Activated naive CD8-positive, alpha-beta T cell treated with anti-CD3 and anti-CD28 coated beads, Interleukin-2, amount 50 U/mL, for 16 hours (primary cell): ENCODE data around the gene ARHGAP42.

Experiments
- DNase-seq: peaks from one replicate; pipeline ENCODE4 v3.0.0-alpha.2; 2020; ENCODE audit warnings: low read depth, low spot score

ARHGAP42 gene

DNA sequence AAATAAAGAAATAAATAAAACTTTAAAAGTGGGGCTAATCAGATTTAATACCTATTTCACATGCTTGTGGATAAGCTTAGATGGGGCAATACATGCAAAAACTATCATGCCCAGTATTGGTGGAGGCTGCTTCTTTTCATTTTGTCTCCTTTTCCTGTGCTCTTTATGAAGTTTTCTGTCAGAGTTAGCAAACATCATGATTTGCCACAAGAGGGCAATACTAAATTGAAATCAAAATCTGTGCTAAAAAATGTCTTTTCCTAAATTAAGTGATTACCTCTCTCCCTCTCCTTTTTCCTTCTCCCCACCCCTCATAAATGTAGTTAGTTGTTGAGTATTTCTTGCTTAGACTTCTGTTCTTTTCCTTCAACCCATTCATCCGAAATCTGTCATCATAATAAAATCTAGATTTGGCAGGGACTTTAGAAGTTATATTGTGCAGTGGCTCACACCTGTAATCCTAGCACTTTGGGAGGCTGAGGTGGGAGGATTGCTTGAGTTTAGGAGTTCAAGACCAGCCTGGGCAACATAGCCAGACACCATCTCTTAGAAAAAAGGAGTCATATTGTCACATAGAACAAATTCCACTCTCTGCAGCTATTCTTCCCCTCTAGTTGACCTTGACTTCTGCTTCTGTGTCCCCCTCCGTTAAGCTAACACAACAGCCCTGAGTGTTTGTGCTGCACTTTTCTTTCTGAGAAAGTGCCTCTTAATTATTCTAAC, 4.7 kb upstream of the ARHGAP42 start:
- no peak for DNase-seq

GRCh38 chr11:100683126-100683525, 4.0 kb upstream of the ARHGAP42 start:
- no peak for DNase-seq

DNA sequence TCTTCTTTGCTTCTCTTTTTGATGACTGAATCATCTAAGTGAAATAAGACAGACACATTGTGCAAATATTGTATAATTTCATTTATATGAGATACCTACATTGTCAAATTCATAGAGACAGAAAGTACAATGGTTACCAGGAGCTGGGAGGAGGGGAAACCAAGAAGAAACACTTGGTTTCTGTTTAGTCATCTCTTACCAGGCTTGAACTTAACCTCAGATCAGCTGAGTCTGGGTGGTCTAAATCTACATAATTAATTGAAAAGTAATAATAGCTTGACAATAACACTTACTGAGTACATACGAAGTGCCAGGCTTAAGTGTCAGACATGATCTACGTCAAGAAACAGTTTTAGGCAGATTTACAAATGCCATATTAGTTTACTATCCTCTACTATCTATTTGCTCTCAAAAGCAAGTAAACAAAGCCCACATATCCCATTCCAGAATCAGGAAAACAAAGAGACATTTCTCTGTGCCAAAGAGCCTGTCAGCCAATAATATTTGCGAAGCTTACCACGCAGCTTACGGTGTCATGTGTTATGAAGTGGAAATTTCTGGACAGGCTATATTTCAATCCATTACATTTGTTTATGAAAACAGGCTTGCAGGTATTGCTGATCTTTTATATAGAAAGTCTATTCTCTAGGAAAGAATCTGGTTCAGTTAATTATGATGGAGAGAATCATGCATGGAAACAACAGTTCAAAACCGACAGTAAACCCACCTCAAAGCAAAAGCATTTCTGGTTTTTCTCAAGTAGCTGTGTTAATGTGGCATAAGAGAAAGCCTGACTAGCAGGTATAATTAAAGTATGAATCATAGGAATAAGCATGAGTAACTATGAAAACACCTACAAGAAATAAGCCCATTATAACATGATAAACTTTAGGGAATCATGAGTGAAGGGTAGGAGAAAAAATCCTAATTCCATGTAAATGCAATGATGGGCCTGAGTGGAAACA, 2.7 kb upstream of the ARHGAP42 start:
- no peak for DNase-seq

- DNase-seq: no peak
Observed at GRCh38 chr11:100686476-100687053, 523 bp upstream of the ARHGAP42 start.

GRCh38 chr11:100687630-100688395, 725 bp downstream of the ARHGAP42 start:
- DNase-seq: no peak

- DNase-seq: no peak
Observed at GRCh38 chr11:100689141-100689540, 2.1 kb downstream of the ARHGAP42 start.

- DNase-seq: no peak
Observed at GRCh38 chr11:100691896-100692653, 5.0 kb downstream of the ARHGAP42 start.

- DNase-seq: no peak
Observed at GRCh38 chr11:100695911-100696310, 8.8 kb downstream of the ARHGAP42 start.

DNA sequence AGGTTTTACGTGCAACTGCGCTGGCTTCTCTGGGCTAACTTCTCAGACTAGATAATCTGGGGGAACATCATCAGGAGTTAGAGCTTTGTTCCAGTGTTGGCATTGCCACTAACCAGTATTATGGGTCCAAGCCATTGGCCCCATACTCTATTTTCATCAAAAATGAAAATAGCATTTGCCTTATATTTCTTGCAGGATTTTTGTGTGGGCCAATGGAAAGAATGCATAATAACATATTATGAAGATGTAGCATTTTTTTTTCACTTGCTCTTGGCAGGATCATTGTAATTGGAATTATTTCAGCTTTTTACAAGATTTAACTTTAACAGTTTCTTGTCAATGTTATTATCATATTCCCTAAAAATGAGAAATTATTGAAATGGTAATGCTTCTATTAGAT, 16.1 kb downstream of the ARHGAP42 start:
- DNase-seq: no peak

GRCh38 chr11:100703801-100704575, 16.9 kb downstream of the ARHGAP42 start:
- DNase-seq: no peak

- no peak for DNase-seq
Observed at GRCh38 chr11:100705447-100705846, 18.4 kb downstream of the ARHGAP42 start.

DNA sequence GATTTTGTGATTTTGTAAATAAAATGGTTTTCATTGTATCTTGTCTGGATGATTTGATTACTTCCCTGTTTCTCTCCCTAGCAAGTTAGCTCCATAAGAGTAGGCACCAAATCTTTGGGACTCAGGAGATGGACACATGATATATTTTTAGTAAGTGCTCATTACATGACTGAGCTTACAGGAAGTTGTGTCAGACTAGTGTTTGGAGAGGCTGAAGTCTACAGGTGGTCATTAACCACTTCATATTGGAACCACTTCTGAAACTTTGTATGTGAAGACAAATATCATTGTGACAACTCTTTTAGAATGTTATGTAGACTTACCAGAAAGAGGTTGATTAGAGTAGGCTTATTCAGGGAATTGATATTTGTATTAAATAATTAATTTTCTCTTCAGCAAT, 19.1 kb downstream of the ARHGAP42 start:
- no peak for DNase-seq

DNA sequence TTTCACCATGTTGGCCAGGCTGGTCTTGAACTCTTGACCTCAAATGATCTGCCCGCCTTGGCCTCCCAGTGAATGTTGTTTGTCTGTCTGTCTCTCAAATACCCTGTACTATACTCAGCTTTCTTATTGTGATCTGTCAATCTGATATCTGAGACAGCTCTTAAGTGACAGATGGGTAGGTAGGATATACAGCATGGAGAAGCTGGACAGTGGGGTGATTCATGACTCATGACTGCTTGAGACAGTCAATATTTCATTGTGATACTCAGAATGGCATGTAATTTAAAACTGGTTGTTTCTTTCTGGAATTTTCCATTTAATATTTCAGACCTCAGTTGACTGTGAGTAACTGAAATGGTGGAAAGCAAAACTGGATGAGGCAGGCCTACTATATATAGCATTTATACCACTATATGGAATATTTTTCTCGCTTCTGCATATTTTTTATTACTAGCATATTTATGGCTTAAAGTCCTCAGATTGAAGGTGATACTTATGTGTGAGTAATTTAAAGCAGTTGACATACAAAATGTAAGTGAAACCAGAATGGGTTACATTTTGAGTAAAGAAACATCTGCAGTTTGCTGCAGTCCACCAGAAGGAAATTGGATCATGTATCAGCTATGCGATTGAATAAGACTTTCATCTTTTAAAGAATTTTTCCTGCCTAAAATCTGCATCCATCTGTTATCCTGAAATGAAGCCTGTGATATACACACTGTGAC, 22.3 kb downstream of the ARHGAP42 start:
- no peak for DNase-seq

GRCh38 chr11:100711984-100712383, 24.9 kb downstream of the ARHGAP42 start:
- no peak for DNase-seq

- no peak for DNase-seq
Observed at GRCh38 chr11:100712583-100712982, 25.5 kb downstream of the ARHGAP42 start.

DNA sequence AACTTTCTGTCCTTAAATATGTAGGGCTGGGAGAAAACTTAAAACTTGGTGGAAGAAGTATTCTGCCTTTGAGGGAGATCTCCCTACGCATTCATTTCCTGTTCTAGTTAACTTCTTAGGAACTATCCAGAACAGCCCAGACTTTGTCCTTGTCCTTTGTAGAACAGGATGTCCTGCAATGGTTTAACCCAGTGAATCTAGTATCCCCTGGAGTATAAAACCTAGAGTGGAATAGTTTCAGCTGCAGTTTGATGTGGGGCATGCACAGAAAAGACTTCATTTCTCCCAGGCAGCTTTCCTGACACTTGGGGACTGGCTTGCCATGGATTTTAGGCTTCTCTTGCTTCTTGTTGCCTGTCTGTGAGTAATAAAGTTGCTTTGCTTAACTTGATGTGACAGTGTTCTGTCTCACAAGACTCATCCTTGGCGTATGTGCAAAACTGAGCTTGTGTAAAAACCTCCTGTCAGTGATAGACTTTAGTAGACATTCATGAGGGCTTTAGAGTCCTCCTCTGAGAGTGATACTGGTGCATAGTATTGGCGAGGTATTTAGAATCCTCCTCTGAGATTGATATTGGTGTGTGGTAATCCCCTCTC, 28.2 kb downstream of the ARHGAP42 start:
- DNase-seq: no peak

DNA sequence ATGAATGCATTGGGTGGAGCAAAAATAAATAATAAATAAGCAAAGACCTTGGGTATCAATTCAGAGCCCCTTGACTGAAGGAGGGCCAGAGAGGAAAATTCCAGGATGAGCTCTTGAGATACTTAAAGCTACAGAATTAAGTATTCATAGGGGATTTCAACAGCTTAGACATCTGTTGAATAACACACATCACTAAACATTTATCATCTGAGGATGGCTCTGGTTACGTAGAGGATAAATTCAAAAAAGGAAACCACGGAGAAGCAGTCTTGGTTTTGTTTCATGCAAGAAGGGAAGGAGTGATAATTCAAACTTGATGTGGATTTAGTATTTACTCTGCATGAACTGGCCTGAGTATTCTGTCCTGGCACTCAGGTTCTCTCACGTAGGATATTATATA, 29.8 kb downstream of the ARHGAP42 start:
- DNase-seq: no peak

GRCh38 chr11:100719362-100719761, 32.3 kb downstream of the ARHGAP42 start:
- DNase-seq: no peak

DNA sequence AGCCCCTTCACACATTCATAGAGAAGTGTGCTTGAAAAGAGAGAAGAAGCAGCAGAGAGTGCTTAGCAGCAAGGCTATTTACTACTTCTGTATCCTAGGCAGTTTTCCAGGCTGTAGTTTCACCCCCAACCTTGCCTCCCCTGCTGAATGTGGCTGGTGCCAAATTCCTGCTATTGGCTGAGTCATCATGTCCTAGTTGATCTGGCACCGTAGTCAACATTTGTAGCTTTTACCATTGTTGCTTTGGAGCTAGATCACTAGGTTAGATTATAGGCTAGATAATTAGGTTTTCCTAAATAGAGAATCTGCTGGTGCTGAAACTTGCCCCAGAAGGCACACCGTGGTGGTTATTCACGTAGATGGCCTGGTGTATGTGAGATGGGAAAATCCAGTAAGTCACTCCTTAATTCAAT, 32.7 kb downstream of the ARHGAP42 start:
- DNase-seq: no peak
